ENCODE data around the gene EPB41.

DNA sequence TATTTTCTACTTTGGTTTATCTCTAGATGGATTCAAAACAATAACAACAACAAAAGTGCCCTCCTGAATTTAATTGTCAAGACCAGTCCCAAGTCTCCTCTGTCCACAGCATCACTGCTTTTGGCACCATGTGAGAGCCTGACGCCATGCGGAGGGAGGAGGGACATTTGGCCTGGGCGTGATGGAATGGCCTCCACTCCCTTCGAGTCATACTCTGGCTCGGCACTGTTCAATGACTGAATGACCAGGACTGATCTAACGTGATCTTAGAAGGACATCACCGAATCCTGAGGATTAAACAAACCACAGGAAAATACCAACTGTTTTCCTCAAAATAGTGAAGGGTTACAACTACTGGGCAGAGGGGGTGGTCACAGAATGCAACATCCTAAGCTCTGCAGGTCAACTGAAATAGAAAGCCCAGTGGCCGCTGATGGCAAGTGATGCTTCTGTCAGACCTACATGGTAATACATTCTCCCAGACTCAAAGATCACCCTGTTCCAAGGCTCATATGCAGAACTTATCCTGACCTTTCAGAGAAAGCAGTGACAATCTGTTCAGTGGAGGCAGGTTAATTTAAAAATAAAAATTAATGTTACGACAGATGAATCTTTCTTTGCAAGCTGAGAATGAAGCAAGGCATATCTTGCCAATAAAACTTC lies 248.2 kb downstream of the EPB41 start:
- TF ChIP-seq, protein P1, sequence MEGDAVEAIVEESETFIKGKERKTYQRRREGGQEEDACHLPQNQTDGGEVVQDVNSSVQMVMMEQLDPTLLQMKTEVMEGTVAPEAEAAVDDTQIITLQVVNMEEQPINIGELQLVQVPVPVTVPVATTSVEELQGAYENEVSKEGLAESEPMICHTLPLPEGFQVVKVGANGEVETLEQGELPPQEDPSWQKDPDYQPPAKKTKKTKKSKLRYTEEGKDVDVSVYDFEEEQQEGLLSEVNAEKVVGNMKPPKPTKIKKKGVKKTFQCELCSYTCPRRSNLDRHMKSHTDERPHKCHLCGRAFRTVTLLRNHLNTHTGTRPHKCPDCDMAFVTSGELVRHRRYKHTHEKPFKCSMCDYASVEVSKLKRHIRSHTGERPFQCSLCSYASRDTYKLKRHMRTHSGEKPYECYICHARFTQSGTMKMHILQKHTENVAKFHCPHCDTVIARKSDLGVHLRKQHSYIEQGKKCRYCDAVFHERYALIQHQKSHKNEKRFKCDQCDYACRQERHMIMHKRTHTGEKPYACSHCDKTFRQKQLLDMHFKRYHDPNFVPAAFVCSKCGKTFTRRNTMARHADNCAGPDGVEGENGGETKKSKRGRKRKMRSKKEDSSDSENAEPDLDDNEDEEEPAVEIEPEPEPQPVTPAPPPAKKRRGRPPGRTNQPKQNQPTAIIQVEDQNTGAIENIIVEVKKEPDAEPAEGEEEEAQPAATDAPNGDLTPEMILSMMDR (IDR thresholded peaks at IDR 0.05; ENCODE audit: extremely low read depth in 1 of 2, insufficient read depth in 1 of 2, low read depth in 1 of 2, low read length in 2 of 2): no peak
- TF ChIP-seq MAX (IDR thresholded peaks at IDR 0.05; ENCODE audit: insufficient read depth, insufficient read length) (no peak), POLR2AphosphoS5 (IDR thresholded peaks at IDR 0.05; ENCODE audit: insufficient read depth, low read depth, low read length) (no peak), POLR2A (IDR thresholded peaks at IDR 0.05; ENCODE audit: low read depth, low read length) (no peak), EZH2 (IDR thresholded peaks at IDR 0.05; ENCODE audit: borderline replicate concordance, low read depth, low read length, severe bottlenecking) (no peak)

Measured in endothelial cell of umbilical vein (primary cell).